Testis (tissue), 3 donors: ENCODE results near the gene FSTL5. TPM values are rescaled to one million over a fixed set of nuclear protein-coding genes. Genes with fewer than 3 reads are reported as not detected.

Source experiments
- DNase-seq: peaks from one replicate; pipeline ENCODE4 v3.0.0-alpha.2; 2019
- H3K27ac ChIP-seq, 2 donors: fragments of 200-600 bp; sonication (generic); one replicate each; pipeline ENCODE4 v1.5.1; 2019
- H3K27me3 ChIP-seq: fragments of 200-600 bp; sonication (generic); one replicate; pipeline ENCODE4 v1.5.1; 2019
- H3K36me3 ChIP-seq: fragments of 200-600 bp; sonication (generic); one replicate; pipeline ENCODE4 v1.5.1; 2017; ENCODE audit warnings: low read depth; ENCODE audit errors: missing control alignments
- H3K4me1 ChIP-seq: fragments of 200-600 bp; sonication (generic); one replicate; pipeline ENCODE4 v1.5.1; 2019
- H3K4me3 ChIP-seq, 2 donors: fragments of 200-600 bp; sonication (generic); one replicate each; pipeline ENCODE4 v1.5.1; 2017 to 2019
- H3K9me3 ChIP-seq: fragments of 200-600 bp; sonication (generic); one replicate; pipeline ENCODE4 v1.5.1; 2017
- POLR2A ChIP-seq: fragments of 450-650 bp; IDR thresholded peaks from one replicate; pipeline ENCODE4 v1.6.1; 2017; ENCODE audit warnings: antibody characterized with exemption, mild to moderate bottlenecking, moderate library complexity
- WGBS, 2 donors: methylation state at CpG; one replicate each; pipeline ENCODE4 v1.1.5; 2018; 5-methylcytosine and 5-hydroxymethylcytosine counted together
- intact Hi-C: fragments of 100-400 bp; cut with DNase I; formaldehyde crosslinking; loops from one replicate; pipeline ENCODE4 v1.15.1; 2023; ENCODE audit warnings: low total_unique reads
- polyA plus RNA-seq: library from polyadenylated mRNA; stranded (reverse); fragments of 350-450 nt; fragmentation: Illumina TruSeq; extraction: RNeasy Lipid Tissue Mini Kit (QIAGEN cat#74804); gene quantifications from one replicate; pipeline ENCODE4 v1.2.3, GENCODE V29; 2014; ENCODE audit warnings: low read depth, low replicate concordance; ENCODE audit not compliant: insufficient read depth
- total RNA-seq, 2 donors: library from RNA; depleted of rRNA; stranded (reverse); fragments of >200 nt; gene quantifications; one replicate each; pipeline ENCODE4 v1.2.3, GENCODE V29; 2016
- TF ChIP-seq, protein P1 (sequence below), 3 experiments: fragments of 450-650 bp in 2 of 3; fragments of 200-600 bp in 1 of 3; sonication (generic) in 1 of 3; IDR thresholded peaks; one replicate each; pipeline ENCODE4 v1.5.1; 2016 to 2019; ENCODE audit warnings: antibody characterized with exemption in 3 of 3, mild to moderate bottlenecking in 2 of 3, moderate library complexity in 1 of 3

FSTL5 gene
- total and polyA plus RNA-seq, 3 donors from 2014 or later = 0.57 to 1.0 (median 0.68) TPM

DNA sequence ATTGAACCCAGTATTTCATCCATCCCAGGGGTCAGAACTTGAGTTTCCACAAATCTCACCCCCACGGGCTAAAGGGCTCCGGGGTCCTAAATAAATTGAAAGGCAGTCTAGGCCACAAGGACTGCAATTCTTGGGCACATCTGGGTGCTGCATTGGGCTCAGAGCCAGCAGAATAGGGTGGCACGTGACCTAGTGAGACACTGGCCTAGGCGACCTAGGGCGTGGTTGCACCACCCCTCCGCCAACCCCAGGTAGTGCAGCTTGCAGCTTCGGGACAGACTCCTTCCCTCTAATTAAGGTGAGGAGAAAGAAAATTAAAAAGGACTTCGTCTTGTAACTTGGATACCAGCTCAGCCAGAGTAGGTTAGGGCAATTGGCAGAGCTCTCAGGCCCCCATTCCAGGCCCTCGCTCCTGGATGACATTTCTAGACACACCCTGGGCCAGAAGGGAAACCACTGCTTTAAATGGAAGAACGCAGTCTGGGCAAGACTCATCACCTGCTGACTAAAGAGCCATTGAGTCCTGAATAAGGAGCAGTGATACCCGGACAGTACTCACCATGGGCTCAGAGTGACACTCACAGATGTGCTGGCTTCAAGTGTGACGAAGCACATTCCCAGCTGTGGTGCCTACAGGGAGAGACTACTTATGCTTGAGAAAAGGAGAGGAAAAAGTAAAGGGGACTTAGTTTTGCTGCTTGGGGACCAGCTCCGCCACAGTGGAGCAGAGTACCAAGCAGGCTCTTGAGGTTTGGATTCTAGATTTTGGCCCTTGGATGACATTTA, 735.4 kb downstream of the FSTL5 start:
- Histone ChIP-seq H3K27ac (no peak overlapping the region), H3K4me1 (no peaks in the 10 kb centered on the region), H3K4me3 (no peak overlapping the region), H3K9me3 (no peaks in the 10 kb centered on the region), H3K27me3 (no peaks in the 10 kb centered on the region), H3K36me3 (no peaks in the 10 kb centered on the region)
- no peak for DNase-seq
- intact Hi-C loops = no loop called here
- 89% methylated on average over 12 to 13 of the region's 13 CpGs for WGBS, 2 donors
- TF ChIP-seq, protein P1, sequence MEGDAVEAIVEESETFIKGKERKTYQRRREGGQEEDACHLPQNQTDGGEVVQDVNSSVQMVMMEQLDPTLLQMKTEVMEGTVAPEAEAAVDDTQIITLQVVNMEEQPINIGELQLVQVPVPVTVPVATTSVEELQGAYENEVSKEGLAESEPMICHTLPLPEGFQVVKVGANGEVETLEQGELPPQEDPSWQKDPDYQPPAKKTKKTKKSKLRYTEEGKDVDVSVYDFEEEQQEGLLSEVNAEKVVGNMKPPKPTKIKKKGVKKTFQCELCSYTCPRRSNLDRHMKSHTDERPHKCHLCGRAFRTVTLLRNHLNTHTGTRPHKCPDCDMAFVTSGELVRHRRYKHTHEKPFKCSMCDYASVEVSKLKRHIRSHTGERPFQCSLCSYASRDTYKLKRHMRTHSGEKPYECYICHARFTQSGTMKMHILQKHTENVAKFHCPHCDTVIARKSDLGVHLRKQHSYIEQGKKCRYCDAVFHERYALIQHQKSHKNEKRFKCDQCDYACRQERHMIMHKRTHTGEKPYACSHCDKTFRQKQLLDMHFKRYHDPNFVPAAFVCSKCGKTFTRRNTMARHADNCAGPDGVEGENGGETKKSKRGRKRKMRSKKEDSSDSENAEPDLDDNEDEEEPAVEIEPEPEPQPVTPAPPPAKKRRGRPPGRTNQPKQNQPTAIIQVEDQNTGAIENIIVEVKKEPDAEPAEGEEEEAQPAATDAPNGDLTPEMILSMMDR (IDR thresholded peaks at IDR 0.05) = no peak
- TF ChIP-seq POLR2A = no peak

DNA sequence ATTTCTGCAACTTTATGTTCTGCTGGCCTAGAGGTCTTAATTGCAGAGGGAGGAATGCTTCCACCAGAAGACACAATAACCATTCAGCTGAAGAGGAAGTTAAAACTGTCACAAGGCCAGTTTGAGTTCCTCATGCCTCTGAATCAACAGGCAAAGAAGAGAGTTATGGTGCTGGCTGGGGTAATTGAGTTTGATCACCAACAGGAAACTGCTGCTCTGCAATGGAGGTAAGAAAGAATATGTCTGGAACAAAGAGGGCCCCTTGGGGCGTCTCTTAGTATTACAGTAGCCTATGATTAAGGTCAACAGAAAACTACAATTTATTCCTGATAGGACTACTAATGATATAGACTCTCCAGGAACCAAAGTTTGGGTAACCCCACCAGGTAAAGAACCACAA, 744.0 kb downstream of the FSTL5 start:
- H3K36me3 ChIP-seq = no peaks in the 10 kb centered on the region
- H3K4me3 ChIP-seq = no peak overlapping the region
- TF ChIP-seq POLR2A = no peak
- TF ChIP-seq, protein P1 (IDR thresholded peaks at IDR 0.05) = peak in 1 of 3 experiments; percentile 4
- H3K9me3 ChIP-seq = no peaks in the 10 kb centered on the region
- WGBS, 2 donors = 53 to 65% methylated on average over 1 of the region's 1 CpG
- no peaks in the 10 kb centered on the region for H3K27me3 ChIP-seq
- peak; percentile 22 for DNase-seq
- intact Hi-C loops = no loop called here
- no peak overlapping the region for H3K27ac ChIP-seq
- no peaks in the 10 kb centered on the region for H3K4me1 ChIP-seq

DNA sequence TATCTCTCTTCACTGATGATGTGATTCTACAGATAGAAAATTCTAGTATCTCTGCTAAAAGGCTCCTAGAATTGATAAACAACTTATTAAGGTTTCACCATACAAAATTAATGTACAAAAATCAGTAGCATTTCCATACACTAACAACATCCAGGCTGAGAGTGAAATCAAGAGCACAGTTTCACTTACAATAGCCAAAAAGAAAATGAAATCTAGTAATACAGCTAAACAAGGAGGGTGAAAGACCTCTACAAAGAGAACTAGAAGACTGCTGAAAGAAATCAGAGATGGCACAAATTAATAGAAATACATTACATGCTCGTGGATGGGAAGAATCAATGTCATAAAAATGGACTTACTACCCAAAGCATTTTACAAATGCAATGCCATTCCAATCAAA, 751.9 kb downstream of the FSTL5 start:
- H3K27ac ChIP-seq = no peak overlapping the region
- no peaks in the 10 kb centered on the region for H3K27me3 ChIP-seq
- no peaks in the 10 kb centered on the region for H3K4me1 ChIP-seq
- no peaks in the 10 kb centered on the region for H3K9me3 ChIP-seq
- H3K4me3 ChIP-seq = no peak overlapping the region
- 67 to 90% methylated on average over 1 of the region's 1 CpG for WGBS, 2 donors
- intact Hi-C loops = no loop called here
- TF ChIP-seq POLR2A = no peak
- TF ChIP-seq, protein P1 (IDR thresholded peaks at IDR 0.05) = no peak
- DNase-seq = no peak
- no peaks in the 10 kb centered on the region for H3K36me3 ChIP-seq

DNA sequence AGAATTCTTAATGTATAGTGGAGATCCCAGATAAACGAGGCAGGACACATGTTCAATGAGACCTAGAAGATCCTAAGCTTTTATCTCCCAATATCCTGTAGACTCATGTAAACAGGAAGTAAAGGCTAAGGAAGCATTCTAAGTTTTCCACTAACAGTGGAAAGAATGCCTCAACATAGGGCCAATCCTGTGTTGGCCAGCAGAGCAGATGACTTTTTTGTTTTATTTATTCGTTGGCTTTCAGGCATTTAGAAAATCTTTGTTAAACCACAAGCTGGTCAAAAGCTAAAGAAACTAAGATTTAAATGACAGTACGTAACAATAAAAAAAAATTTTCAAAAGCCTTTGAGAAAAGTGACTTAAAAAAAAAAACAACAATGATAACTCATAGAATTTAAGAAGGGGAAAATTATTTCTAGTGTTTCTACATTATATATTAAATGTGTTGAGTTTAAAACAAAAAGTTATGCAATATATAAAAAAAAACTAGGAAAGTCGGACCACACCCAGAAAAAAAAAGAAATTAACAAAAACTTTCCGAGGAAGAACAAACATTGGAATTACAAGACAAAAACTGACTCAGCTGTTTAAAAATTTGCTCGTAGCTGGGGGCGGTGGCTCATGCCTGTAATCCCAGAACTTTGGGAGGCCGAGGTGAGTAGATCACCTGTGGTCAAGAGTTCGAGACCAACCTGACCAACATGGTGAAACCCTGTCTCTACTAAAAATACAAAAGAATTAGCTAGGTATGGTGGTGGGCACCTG, 759.3 kb downstream of the FSTL5 start:
- Histone ChIP-seq H3K9me3 (no peaks in the 10 kb centered on the region), H3K27ac (no peak overlapping the region), H3K27me3 (no peaks in the 10 kb centered on the region), H3K36me3 (no peaks in the 10 kb centered on the region), H3K4me1 (no peaks in the 10 kb centered on the region), H3K4me3 (no peak overlapping the region)
- DNase-seq = no peak
- intact Hi-C loops = no loop called here
- TF ChIP-seq, protein P1 (IDR thresholded peaks at IDR 0.05) = no peak
- TF ChIP-seq POLR2A = no peak
- 89 to 90% methylated on average over 9 of the region's 9 CpGs for WGBS, 2 donors
